Epithelial cell of esophagus (primary cell): ENCODE measurements around the gene FOXJ1.

Experiments used
- DNase-seq: peaks from one replicate; pipeline ENCODE4 v3.0.0; 2010; ENCODE audit warnings: low read depth
- H3K4me3 ChIP-seq: 2 replicates; pipeline ENCODE4 v1.5.1; 2011; ENCODE audit warnings: mild to moderate bottlenecking, low read length, control low read depth
- TF ChIP-seq, protein P1 (sequence below): IDR thresholded peaks from 2 replicates; pipeline ENCODE4 v1.5.1; 2011; ENCODE audit warnings: low read depth, mild to moderate bottlenecking, low read length, control low read depth, inconsistent platforms; ENCODE audit not compliant: insufficient read depth; ENCODE audit errors: missing control alignments

Gene FOXJ1

GRCh38 chr17:76147211-76148014 is 6.4 kb upstream of the FOXJ1 start:
- TF ChIP-seq, protein P1, sequence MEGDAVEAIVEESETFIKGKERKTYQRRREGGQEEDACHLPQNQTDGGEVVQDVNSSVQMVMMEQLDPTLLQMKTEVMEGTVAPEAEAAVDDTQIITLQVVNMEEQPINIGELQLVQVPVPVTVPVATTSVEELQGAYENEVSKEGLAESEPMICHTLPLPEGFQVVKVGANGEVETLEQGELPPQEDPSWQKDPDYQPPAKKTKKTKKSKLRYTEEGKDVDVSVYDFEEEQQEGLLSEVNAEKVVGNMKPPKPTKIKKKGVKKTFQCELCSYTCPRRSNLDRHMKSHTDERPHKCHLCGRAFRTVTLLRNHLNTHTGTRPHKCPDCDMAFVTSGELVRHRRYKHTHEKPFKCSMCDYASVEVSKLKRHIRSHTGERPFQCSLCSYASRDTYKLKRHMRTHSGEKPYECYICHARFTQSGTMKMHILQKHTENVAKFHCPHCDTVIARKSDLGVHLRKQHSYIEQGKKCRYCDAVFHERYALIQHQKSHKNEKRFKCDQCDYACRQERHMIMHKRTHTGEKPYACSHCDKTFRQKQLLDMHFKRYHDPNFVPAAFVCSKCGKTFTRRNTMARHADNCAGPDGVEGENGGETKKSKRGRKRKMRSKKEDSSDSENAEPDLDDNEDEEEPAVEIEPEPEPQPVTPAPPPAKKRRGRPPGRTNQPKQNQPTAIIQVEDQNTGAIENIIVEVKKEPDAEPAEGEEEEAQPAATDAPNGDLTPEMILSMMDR: peak; percentile 57
- H3K4me3 ChIP-seq: no peak overlapping the region
- DNase-seq: peak; percentile 44

- H3K4me3 ChIP-seq: no peak overlapping the region
- no peak for DNase-seq
- TF ChIP-seq, protein P1: no peak
Measured at GRCh38 chr17:76146053-76146851, 5.2 kb upstream of the FOXJ1 start.

GRCh38 chr17:76145231-76146052 is 4.4 kb upstream of the FOXJ1 start:
- no peak overlapping the region for H3K4me3 ChIP-seq
- DNase-seq: peak; percentile 24
- TF ChIP-seq, protein P1: no peak

GRCh38 chr17:76142585-76143041 is 1.6 kb upstream of the FOXJ1 start:
- TF ChIP-seq, protein P1: no peak
- no peak for DNase-seq
- H3K4me3 ChIP-seq: no peak overlapping the region

- no peak for DNase-seq
- TF ChIP-seq, protein P1: no peak
- H3K4me3 ChIP-seq: no peak overlapping the region
Measured at GRCh38 chr17:76142039-76142584, 1.1 kb upstream of the FOXJ1 start.

DNA sequence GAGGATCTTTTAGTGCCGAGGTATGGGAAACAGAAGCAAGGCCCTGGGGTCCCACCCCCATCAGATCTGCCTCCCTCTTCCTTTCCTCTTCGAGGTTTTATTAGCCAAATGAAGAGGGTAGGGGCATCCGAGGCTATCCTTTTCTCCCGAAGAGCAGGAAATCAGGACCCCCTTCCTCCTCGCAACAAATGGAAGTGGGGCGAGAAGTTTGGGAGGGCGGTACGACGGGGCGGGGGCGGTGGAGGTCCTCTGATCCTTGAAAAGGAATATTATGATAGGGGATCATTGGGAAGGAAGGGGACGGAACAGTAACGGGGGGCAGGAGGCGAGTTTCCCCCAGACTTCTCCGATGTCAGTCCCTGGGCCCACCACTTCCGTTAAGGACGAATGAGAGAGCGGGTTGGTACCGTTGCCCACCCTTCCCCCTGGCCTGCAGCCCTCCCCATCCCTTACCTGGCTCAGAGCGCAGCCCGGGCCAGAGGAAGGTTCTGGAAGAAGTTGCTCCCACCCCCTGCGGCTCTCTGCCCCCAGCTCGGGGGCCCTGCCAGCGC is 309 bp downstream of the FOXJ1 start:
- no peak overlapping the region for H3K4me3 ChIP-seq
- DNase-seq: no peak
- TF ChIP-seq, protein P1: no peak
